ENCODE results near the gene IQCK.

Gene IQCK

DNA sequence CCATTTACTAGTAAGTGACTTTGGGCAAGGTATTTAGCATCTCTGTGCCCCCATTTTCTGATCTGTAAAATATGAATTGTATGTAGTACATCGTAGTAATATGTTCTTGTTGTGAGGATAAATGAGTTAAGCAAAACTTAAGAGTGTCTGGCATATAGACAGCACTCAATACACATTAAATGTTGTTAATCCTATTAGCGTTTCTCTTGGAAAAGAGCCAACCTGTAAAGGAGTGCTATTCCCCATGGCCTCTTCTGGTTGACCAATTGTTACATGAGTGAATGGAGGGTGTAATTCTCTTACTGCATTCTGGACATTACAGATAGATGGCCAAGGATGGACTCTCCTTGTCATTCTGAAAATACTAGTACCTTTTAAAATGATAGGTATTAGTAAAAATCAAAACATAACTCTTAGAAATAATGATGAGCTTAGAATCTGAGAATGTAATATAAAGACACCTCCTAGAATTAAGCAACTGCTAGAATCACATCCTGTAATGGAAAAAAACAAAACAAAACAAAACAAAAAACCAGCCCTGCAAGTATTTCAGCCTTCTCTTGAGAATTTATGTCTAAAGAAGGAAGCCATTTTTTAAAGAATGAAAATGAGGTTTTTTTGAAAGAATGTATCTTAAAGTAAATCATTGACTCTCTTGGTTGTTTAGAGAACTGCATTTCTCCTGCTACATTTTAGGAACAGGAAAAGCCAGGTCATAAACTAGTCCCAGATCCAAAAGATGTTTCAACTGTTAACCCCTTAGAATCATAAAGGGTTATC, 30.5 kb downstream of the IQCK start:
- H3K27ac ChIP-seq = peak overlapping the region; percentile 29
- H3K4me3 ChIP-seq (ENCODE audit: low read depth, low read length) = no peak overlapping the region
- H3K27me3 ChIP-seq (ENCODE audit: control insufficient read depth, insufficient read depth, low read length) = no peaks in the 10 kb centered on the region
- H2AFZ ChIP-seq = peak overlapping the region; percentile 2
- H3K4me2 ChIP-seq (ENCODE audit: low read length) = peak overlapping the region; percentile 48
- H3K36me3 ChIP-seq (ENCODE audit: control insufficient read depth, insufficient read depth, low read length) = no peaks in the 10 kb centered on the region
- peaks cover 3% of the 10 kb centered on the region for H3K79me2 ChIP-seq
- no peak overlapping the region for H3K9ac ChIP-seq
- TF ChIP-seq, protein P1, sequence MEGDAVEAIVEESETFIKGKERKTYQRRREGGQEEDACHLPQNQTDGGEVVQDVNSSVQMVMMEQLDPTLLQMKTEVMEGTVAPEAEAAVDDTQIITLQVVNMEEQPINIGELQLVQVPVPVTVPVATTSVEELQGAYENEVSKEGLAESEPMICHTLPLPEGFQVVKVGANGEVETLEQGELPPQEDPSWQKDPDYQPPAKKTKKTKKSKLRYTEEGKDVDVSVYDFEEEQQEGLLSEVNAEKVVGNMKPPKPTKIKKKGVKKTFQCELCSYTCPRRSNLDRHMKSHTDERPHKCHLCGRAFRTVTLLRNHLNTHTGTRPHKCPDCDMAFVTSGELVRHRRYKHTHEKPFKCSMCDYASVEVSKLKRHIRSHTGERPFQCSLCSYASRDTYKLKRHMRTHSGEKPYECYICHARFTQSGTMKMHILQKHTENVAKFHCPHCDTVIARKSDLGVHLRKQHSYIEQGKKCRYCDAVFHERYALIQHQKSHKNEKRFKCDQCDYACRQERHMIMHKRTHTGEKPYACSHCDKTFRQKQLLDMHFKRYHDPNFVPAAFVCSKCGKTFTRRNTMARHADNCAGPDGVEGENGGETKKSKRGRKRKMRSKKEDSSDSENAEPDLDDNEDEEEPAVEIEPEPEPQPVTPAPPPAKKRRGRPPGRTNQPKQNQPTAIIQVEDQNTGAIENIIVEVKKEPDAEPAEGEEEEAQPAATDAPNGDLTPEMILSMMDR (IDR thresholded peaks at IDR 0.05) = no peak
- H3K9me3 ChIP-seq (ENCODE audit: control insufficient read depth, low read length) = no peaks in the 10 kb centered on the region
- H3K4me1 ChIP-seq = peaks cover 11% of the 10 kb centered on the region

DNA sequence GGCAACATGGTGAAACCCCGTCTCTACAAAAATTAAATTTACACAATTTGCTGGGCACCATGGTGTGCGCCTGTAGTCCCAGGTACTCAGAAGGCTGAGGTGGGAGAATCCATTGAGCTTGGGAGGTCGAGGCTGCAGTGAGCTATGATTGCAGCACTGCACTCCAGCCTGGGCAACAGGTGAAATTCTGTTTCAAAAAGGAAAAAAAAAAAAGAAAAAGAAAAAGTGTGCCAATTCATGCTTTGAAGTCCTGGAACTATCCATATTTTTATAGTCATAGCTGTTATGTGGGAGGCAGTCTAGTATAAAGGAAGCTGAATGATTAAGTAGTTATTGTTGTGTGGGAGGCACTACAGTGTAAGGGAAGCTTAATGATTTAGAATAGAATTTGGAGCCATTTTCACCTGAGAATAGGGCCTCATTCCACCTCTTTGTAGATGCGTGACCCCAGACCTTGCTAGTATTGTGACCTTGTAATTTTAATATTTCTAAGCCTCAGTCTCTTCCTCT, 31.6 kb downstream of the IQCK start:
- Histone ChIP-seq H3K27me3 (ENCODE audit: control insufficient read depth, insufficient read depth, low read length) (no peaks in the 10 kb centered on the region), H3K27ac (peak overlapping the region; percentile 29), H3K79me2 (peaks cover 3% of the 10 kb centered on the region), H3K9me3 (ENCODE audit: control insufficient read depth, low read length) (no peaks in the 10 kb centered on the region), H3K36me3 (ENCODE audit: control insufficient read depth, insufficient read depth, low read length) (no peaks in the 10 kb centered on the region), H3K4me2 (ENCODE audit: low read length) (no peak overlapping the region), H3K9ac (no peak overlapping the region), H2AFZ (no peak overlapping the region), H3K4me3 (ENCODE audit: low read depth, low read length) (no peak overlapping the region), H3K4me1 (peaks cover 9% of the 10 kb centered on the region)
- TF ChIP-seq, protein P1 (IDR thresholded peaks at IDR 0.05) = no peak

DNA sequence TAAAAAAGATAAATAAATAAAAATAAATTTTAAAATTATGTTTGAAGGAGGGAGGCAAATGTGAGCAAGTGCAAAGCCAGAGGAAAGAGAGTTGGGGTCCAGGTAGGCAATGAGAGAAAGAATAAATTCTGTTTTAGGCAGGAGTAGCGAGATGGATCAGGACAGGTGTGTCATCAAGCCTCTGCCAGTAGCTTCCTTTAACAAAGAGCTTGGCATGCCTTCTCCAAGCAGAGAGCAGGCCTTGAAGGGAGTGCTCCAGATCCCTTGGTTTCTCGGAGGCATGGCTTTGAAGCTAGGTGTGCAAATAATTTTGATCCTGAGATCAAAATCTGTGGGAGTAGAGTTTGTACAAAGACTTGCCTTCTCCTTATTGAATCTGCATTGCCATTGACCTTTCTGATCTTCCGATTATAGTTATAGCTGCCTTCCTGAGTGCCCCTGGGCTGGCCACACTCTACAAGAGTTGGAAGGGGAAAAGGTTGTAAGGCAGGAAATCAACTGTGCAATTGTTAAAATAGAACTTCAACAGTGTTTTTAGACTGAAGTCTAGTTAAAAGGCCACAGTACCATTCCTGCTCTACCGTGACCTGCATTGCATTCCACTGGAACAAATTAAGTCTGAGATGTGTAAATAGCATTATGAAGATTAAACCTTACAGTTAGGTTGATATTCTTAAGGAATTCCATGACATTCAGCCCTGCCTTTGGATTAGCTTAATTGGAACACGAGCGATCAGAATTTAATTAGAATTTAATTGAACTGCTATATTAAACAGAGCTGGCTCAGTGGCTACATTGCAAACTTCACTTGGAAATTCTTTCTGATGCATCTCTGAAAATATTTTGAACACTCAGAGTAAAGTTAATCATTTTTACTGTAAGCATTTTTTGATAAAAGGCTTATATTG, 33.7 kb downstream of the IQCK start:
- Histone ChIP-seq H3K79me2 (peaks cover 11% of the 10 kb centered on the region), H3K4me3 (ENCODE audit: low read depth, low read length) (no peak overlapping the region), H3K9me3 (ENCODE audit: control insufficient read depth, low read length) (no peaks in the 10 kb centered on the region), H3K36me3 (ENCODE audit: control insufficient read depth, insufficient read depth, low read length) (no peaks in the 10 kb centered on the region), H3K4me2 (ENCODE audit: low read length) (no peak overlapping the region), H3K27me3 (ENCODE audit: control insufficient read depth, insufficient read depth, low read length) (no peaks in the 10 kb centered on the region), H2AFZ (no peak overlapping the region), H3K9ac (no peak overlapping the region), H3K4me1 (peaks cover 17% of the 10 kb centered on the region), H3K27ac (no peak overlapping the region)
- TF ChIP-seq, protein P1 (IDR thresholded peaks at IDR 0.05) = no peak

DNA sequence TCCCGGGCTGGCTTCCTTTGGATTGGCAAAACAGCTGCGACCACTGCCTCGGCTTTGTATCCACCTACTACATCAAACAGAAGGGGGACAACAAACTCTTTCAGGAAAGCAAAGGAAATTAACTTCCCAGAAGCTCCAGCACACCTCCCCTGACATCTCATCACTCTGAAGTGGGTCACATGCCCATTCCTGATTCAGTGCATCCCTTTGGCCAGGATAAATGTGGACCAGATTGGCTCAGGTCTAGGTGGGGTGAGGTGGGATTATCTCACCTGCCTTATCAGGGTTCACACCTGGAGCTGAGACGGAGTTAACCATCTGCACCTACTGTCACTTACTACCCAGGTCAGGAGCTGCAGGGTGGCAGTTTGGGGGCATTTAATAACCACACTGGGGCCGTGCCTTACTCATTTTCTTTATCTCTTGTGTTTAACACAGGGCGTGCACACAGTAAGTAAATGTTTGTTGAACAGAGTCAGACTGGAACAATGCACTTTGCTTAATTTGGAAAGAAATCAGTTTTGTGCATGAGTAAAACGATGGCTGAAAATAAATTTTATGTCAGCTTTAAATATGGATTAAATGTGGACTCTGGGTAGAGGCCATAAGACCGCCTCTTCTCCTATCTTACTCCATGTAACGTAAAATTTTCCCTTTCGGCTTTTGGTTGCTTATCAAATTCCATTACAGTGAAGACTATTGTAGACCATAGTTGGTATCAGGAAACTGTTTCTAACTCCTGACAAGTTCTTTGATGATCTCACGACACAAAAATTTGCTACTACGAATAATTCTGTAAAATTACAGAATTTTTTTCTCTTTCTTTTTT, 36.0 kb downstream of the IQCK start:
- H2AFZ ChIP-seq = no peak overlapping the region
- H3K27ac ChIP-seq = no peak overlapping the region
- H3K4me2 ChIP-seq (ENCODE audit: low read length) = no peak overlapping the region
- TF ChIP-seq, protein P1 (IDR thresholded peaks at IDR 0.05) = no peak
- no peak overlapping the region for H3K9ac ChIP-seq
- peaks cover 15% of the 10 kb centered on the region for H3K4me1 ChIP-seq
- peaks cover 16% of the 10 kb centered on the region for H3K79me2 ChIP-seq
- H3K36me3 ChIP-seq (ENCODE audit: control insufficient read depth, insufficient read depth, low read length) = no peaks in the 10 kb centered on the region
- no peaks in the 10 kb centered on the region for H3K9me3 ChIP-seq (ENCODE audit: control insufficient read depth, low read length)
- H3K4me3 ChIP-seq (ENCODE audit: low read depth, low read length) = no peak overlapping the region
- no peaks in the 10 kb centered on the region for H3K27me3 ChIP-seq (ENCODE audit: control insufficient read depth, insufficient read depth, low read length)
